SK-N-SH (cell line): ENCODE data around the gene GLI2.

ENCODE experiments used
- EP300 ChIP-seq, 2 experiments: IDR thresholded peaks; 2 replicates each; pipeline versions ENCODE4 v1.4.0 to v1.6.1; 2012; ENCODE audit warnings: borderline replicate concordance in 1 of 2, low read depth in 1 of 2, low read length in 1 of 2
- FOSL2 ChIP-seq: IDR thresholded peaks from 2 replicates; pipeline ENCODE4 v1.4.0; 2012; ENCODE audit warnings: low read depth, mild to moderate bottlenecking, moderate library complexity, borderline replicate concordance
- GABPA ChIP-seq: IDR thresholded peaks from 2 replicates; pipeline ENCODE4 v1.4.0; 2012; ENCODE audit warnings: low read depth, mild to moderate bottlenecking
- POLR2AphosphoS5 ChIP-seq: IDR thresholded peaks from 2 replicates; pipeline ENCODE4 v1.6.1; 2012; ENCODE audit warnings: low read depth, low read length
- RFX5 ChIP-seq: IDR thresholded peaks from 2 replicates; pipeline ENCODE4 v1.6.1; 2012; ENCODE audit warnings: mild to moderate bottlenecking, improper control_type of control experiment, low read length
- TF ChIP-seq, protein P1 (sequence below): fragments of 200-600 bp; sonication (generic); IDR thresholded peaks from 2 replicates; pipeline ENCODE4 v1.6.1; 2017; ENCODE audit warnings: antibody characterized with exemption, mild to moderate bottlenecking, moderate library complexity
- TF ChIP-seq, protein P2 (sequence below): IDR thresholded peaks from 2 replicates; pipeline ENCODE4 v1.4.0; 2012; ENCODE audit warnings: low read depth

- TF ChIP-seq GABPA (no peak), POLR2AphosphoS5 (no peak), EP300 (IDR thresholded peaks at IDR 0.05; ENCODE audit: borderline replicate concordance in 1 of 2, low read depth in 1 of 2, low read length in 1 of 2) (no peak), RFX5 (no peak), FOSL2 (no peak)
- TF ChIP-seq, protein P1, sequence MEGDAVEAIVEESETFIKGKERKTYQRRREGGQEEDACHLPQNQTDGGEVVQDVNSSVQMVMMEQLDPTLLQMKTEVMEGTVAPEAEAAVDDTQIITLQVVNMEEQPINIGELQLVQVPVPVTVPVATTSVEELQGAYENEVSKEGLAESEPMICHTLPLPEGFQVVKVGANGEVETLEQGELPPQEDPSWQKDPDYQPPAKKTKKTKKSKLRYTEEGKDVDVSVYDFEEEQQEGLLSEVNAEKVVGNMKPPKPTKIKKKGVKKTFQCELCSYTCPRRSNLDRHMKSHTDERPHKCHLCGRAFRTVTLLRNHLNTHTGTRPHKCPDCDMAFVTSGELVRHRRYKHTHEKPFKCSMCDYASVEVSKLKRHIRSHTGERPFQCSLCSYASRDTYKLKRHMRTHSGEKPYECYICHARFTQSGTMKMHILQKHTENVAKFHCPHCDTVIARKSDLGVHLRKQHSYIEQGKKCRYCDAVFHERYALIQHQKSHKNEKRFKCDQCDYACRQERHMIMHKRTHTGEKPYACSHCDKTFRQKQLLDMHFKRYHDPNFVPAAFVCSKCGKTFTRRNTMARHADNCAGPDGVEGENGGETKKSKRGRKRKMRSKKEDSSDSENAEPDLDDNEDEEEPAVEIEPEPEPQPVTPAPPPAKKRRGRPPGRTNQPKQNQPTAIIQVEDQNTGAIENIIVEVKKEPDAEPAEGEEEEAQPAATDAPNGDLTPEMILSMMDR, result no peak
- TF ChIP-seq, protein P2, sequence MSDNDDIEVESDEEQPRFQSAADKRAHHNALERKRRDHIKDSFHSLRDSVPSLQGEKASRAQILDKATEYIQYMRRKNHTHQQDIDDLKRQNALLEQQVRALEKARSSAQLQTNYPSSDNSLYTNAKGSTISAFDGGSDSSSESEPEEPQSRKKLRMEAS, result no peak
Observed at GRCh38 chr2:120747281-120747680, 11.6 kb downstream of the GLI2 start.
